ENCODE measurements around the gene ABCA3. TPM values are rescaled to one million over a fixed set of nuclear protein-coding genes. Genes with fewer than 3 reads are reported as not detected.

Gene ABCA3
- total RNA-seq, 6 donors from 2014 or later = 337 to 619 (median 455) TPM

GRCh38 chr16:2365397-2366294 lies 25.1 kb upstream of the ABCA3 start:
- Histone ChIP-seq H3K4me3 (no peak overlapping the region), H3K4me1 (no peaks in the 10 kb centered on the region), H3K27ac (no peak overlapping the region), H3K36me3 (no peaks in the 10 kb centered on the region), H3K27me3 (no peaks in the 10 kb centered on the region), H3K9me3 (no peaks in the 10 kb centered on the region)
- 69 to 71% methylated on average over 11 of the region's 11 CpGs for WGBS, 2 donors
- DNase-seq = no peak
- no peak for ATAC-seq (ENCODE audit: low FRiP score in 2 of 2)
- TF ChIP-seq EP300 (IDR thresholded peaks at IDR 0.05) (no peak), POLR2AphosphoS5 (IDR thresholded peaks at IDR 0.05) (no peak), CTCF (IDR thresholded peaks at IDR 0.05) (no peak), POLR2A (IDR thresholded peaks at IDR 0.05) (no peak)

- Histone ChIP-seq H3K4me3 (no peak overlapping the region), H3K4me1 (no peaks in the 10 kb centered on the region), H3K36me3 (no peaks in the 10 kb centered on the region), H3K27ac (no peak overlapping the region), H3K9me3 (no peaks in the 10 kb centered on the region), H3K27me3 (no peaks in the 10 kb centered on the region)
- no peak for DNase-seq
- WGBS, 2 donors = 30 to 31% methylated on average over 3 of the region's 3 CpGs
- ATAC-seq (ENCODE audit: low FRiP score in 2 of 2) = no peak
- no peak for TF ChIP-seq EP300 (IDR thresholded peaks at IDR 0.05)
- no peak for TF ChIP-seq POLR2A (IDR thresholded peaks at IDR 0.05)
- no peak for TF ChIP-seq CTCF (IDR thresholded peaks at IDR 0.05)
- no peak for TF ChIP-seq POLR2AphosphoS5 (IDR thresholded peaks at IDR 0.05)
Measured at GRCh38 chr16:2364638-2365210, 24.2 kb upstream of the ABCA3 start.

- ATAC-seq (ENCODE audit: low FRiP score in 2 of 2) (no peak), DNase-seq (no peak)
- H3K36me3 ChIP-seq = no peaks in the 10 kb centered on the region
- no peak overlapping the region for H3K4me3 ChIP-seq
- no peak overlapping the region for H3K27ac ChIP-seq
- H3K9me3 ChIP-seq = no peaks in the 10 kb centered on the region
- no peak for TF ChIP-seq CTCF (IDR thresholded peaks at IDR 0.05)
- no peak for TF ChIP-seq POLR2AphosphoS5 (IDR thresholded peaks at IDR 0.05)
- no peak for TF ChIP-seq EP300 (IDR thresholded peaks at IDR 0.05)
- TF ChIP-seq POLR2A (IDR thresholded peaks at IDR 0.05) = no peak
- 73 to 84% methylated on average over 3 of the region's 3 CpGs for WGBS, 2 donors
- no peaks in the 10 kb centered on the region for H3K4me1 ChIP-seq
- H3K27me3 ChIP-seq = no peaks in the 10 kb centered on the region
Measured at GRCh38 chr16:2362218-2362617, 21.7 kb upstream of the ABCA3 start.

GRCh38 chr16:2361129-2361528 lies 20.6 kb upstream of the ABCA3 start:
- H3K9me3 ChIP-seq = no peaks in the 10 kb centered on the region
- no peaks in the 10 kb centered on the region for H3K27me3 ChIP-seq
- ATAC-seq (ENCODE audit: low FRiP score in 2 of 2) = no peak

More at GRCh38 chr16:2361129-2361528, 20.6 kb upstream of the ABCA3 start:
- TF ChIP-seq POLR2AphosphoS5 (IDR thresholded peaks at IDR 0.05) = no peak
- TF ChIP-seq CTCF (IDR thresholded peaks at IDR 0.05) = no peak
- TF ChIP-seq EP300 (IDR thresholded peaks at IDR 0.05) = no peak
- no peak for TF ChIP-seq POLR2A (IDR thresholded peaks at IDR 0.05)
- Histone ChIP-seq H3K4me1 (no peaks in the 10 kb centered on the region), H3K4me3 (no peak overlapping the region), H3K36me3 (no peaks in the 10 kb centered on the region), H3K27ac (no peak overlapping the region)
- 84 to 90% methylated on average over 4 of the region's 4 CpGs for WGBS, 2 donors
- no peak for DNase-seq

Data from upper lobe of left lung (tissue), 6 donors.